Naive thymus-derived CD4-positive, alpha-beta T cell (primary cell): ENCODE measurements around the gene VAMP5. TPM values are rescaled to one million over a fixed set of nuclear protein-coding genes. Genes with fewer than 3 reads are reported as not detected.
A peak's percentile ranks its signal among the peaks of the same experiment; 100 is the strongest.

ENCODE experiments used
- ATAC-seq: fragments of 150-1000 bp; cut with Tn5 transposase; 2 replicates; pipeline ENCODE4 v1.10.0; 2021; ENCODE audit warnings: mild to moderate bottlenecking, moderate library complexity
- CTCF ChIA-PET: fragments of 350-600 bp; sonication (Branson Sonifier 250); formaldehyde crosslinking; loops from one replicate; lab custom pipeline; 2021; ENCODE audit warnings: antibody characterized with exemption; lab: Charles Lee
- POLR2A ChIA-PET: fragments of 350-600 bp; sonication (Branson Sonifier 250); formaldehyde crosslinking; loops from one replicate; lab custom pipeline; 2021; ENCODE audit warnings: antibody characterized with exemption, inconsistent platforms; lab: Charles Lee
- DNase-seq, 9 donors: peaks; one replicate each; pipeline versions ENCODE4 v3.0.0 to v3.0.0-alpha.2; 2020 to 2022; ENCODE audit warnings: mixed read lengths in 1 of 9
- H3K27ac ChIP-seq: one replicate; pipeline ENCODE4 v1.7.0; 2013; ENCODE audit warnings: mild to moderate bottlenecking, low read depth, low read length, moderate library complexity
- H3K27me3 ChIP-seq, 2 donors: one replicate each; pipeline ENCODE4 v1.7.0; 2013; ENCODE audit warnings: low read length in 2 of 2, mild to moderate bottlenecking in 2 of 2, moderate library complexity in 2 of 2; ENCODE audit not compliant: control insufficient read depth in 2 of 2, insufficient read depth in 2 of 2
- H3K36me3 ChIP-seq, 3 experiments: 1 replicate in 2 of 3; 2 replicates in 1 of 3; pipeline ENCODE4 v1.7.0; 2013; ENCODE audit warnings: low read length in 3 of 3, mild to moderate bottlenecking in 3 of 3, moderate library complexity in 1 of 3; ENCODE audit not compliant: insufficient read depth in 3 of 3, control insufficient read depth in 2 of 3
- H3K4me1 ChIP-seq, 2 donors: one replicate each; pipeline ENCODE4 v1.7.0; 2013; ENCODE audit warnings: low read length in 2 of 2, mild to moderate bottlenecking in 2 of 2, moderate library complexity in 1 of 2; ENCODE audit not compliant: control insufficient read depth in 2 of 2, insufficient read depth in 2 of 2
- H3K4me3 ChIP-seq: 2 replicates; pipeline ENCODE4 v1.7.0; 2013; ENCODE audit warnings: mild to moderate bottlenecking, low read length
- H3K9me3 ChIP-seq, 3 experiments: 1 replicate in 2 of 3; 2 replicates in 1 of 3; pipeline ENCODE4 v1.7.0; 2013; ENCODE audit warnings: low read length in 3 of 3; ENCODE audit not compliant: control insufficient read depth in 2 of 3
- H3K27ac Mint-ChIP-seq, 9 donors: one replicate each; pipeline ENCODE4 v1.8.0; 2020 to 2022; ENCODE audit warnings: mixed read lengths in 9 of 9, mild to moderate bottlenecking in 8 of 9, moderate library complexity in 5 of 9, inconsistent platforms in 2 of 9
- H3K27me3 Mint-ChIP-seq, 5 donors: one replicate each; pipeline ENCODE4 v1.8.0; 2021 to 2022; ENCODE audit warnings: mixed read lengths in 5 of 5, mild to moderate bottlenecking in 1 of 5
- H3K36me3 Mint-ChIP-seq, 5 donors: one replicate each; pipeline ENCODE4 v1.8.0; 2020 to 2022; ENCODE audit warnings: mixed read lengths in 5 of 5, mild to moderate bottlenecking in 3 of 5, inconsistent platforms in 1 of 5
- H3K4me1 Mint-ChIP-seq, 7 donors: one replicate each; pipeline ENCODE4 v1.8.0; 2020 to 2022; ENCODE audit warnings: mixed read lengths in 7 of 7, mild to moderate bottlenecking in 3 of 7, inconsistent platforms in 1 of 7
- H3K4me3 Mint-ChIP-seq, 10 donors: one replicate each; pipeline ENCODE4 v1.8.0; 2020 to 2022; ENCODE audit warnings: mild to moderate bottlenecking in 10 of 10, mixed read lengths in 10 of 10, moderate library complexity in 6 of 10, inconsistent platforms in 2 of 10
- H3K9me3 Mint-ChIP-seq, 11 donors: one replicate each; pipeline ENCODE4 v1.8.0; 2020 to 2022; ENCODE audit warnings: mixed read lengths in 11 of 11, mild to moderate bottlenecking in 4 of 11, inconsistent platforms in 1 of 11, moderate library complexity in 1 of 11
- intact Hi-C, 2 donors: fragments of 100-400 bp; cut with micrococcal nuclease; formaldehyde crosslinking; loops; one replicate each; pipeline ENCODE4 v1.15.1; 2023
- polyA plus RNA-seq, 2 donors: library from polyadenylated mRNA; unstranded; fragments of 300-500 nt; fragmentation: Illumina TruSeq; gene quantifications; one replicate each; pipeline ENCODE4 v1.2.3, GENCODE V29; 2021
- total RNA-seq, 6 experiments: library from RNA in 5 of 6; stranded (reverse) in 5 of 6; gene quantifications; 1 replicate in 5 of 6; 2 replicates in 1 of 6; pipeline ENCODE4 v1.2.3 and lab custom pipeline; 2021 to 2026

The VAMP5 gene
- total and polyA plus RNA-seq, 7 experiments from 2014 or later, result 25.6 to 121 (median 37.0) TPM

DNA sequence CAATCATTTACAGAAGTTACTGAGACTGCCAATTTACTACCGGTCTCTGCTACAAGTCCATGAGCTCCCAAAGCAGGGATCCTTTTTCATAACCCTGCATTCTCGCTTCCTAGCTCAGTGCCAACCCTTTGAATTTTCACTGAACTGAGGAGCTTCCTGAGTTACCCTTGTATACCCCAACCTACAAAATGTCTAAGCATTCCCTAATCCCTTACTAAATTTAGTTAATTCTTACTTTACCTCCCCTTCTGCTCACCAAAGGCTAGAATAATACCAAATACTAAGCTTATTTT, 35.7 kb upstream of the VAMP5 start:
- Histone ChIP-seq H3K27ac (no peak overlapping the region), H3K9me3 (no peaks in the 10 kb centered on the region), H3K27me3 (no peaks in the 10 kb centered on the region), H3K36me3 (peaks cover 9 to 53% (median 10%) of the 10 kb centered on the region in 3 experiments), H3K4me3 (no peak overlapping the region), H3K4me1 (no peaks in the 10 kb centered on the region)
- POLR2A ChIA-PET, result interaction anchor here (0.8 to 5.9 kb wide), 4 partner anchors 8 to 221 kb away, joined by 3 to 70 read pairs (median 4); partner anchors contain the start of genes MAT2A and TGOLN2
- H3K36me3 Mint-ChIP-seq, result peaks cover 5 to 28% (median 18%) of the 10 kb centered on the region in 5 donors
- no peak overlapping the region for H3K4me3 Mint-ChIP-seq
- H3K9me3 Mint-ChIP-seq, result no peaks in the 10 kb centered on the region
- CTCF ChIA-PET, result interaction anchor here (0.9 to 4.9 kb wide), 4 partner anchors 111 to 157 kb away, joined by 3 to 163 read pairs (median 6); partner anchors contain the start of gene SH2D6
- no peak for ATAC-seq
- H3K27ac Mint-ChIP-seq, result peak overlapping the region in 1 of 9 donors; percentile 15
- no peak for DNase-seq
- no peaks in the 10 kb centered on the region for H3K27me3 Mint-ChIP-seq
- H3K4me1 Mint-ChIP-seq, result peaks cover 0 to 18% (median 8%) of the 10 kb centered on the region in 7 donors
- intact Hi-C loops, result no loop called here

DNA sequence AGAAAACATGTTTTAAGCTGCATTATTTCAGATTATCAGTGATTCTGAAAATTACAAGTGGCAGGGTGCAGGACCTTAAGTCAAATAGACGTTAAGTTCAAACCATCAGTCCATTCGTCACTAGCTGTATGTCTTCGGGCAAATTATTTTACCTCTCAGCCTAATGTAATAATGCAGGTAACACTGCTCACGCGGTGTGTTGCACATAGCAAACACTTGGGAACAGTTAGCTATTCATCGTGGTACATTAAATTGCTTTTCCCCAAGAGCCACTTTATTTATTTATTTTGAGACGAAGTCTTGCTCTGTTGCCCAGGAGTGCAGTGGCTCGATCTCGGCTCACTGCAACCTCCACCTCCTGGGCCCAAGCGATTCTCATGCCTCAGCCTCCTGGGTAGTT, 35.1 kb upstream of the VAMP5 start:
- DNase-seq (no peak), ATAC-seq (no peak)
- H3K27me3 ChIP-seq, result no peaks in the 10 kb centered on the region
- H3K9me3 Mint-ChIP-seq, result no peaks in the 10 kb centered on the region
- H3K36me3 ChIP-seq, result peaks cover 9 to 51% (median 10%) of the 10 kb centered on the region in 3 experiments
- H3K27me3 Mint-ChIP-seq, result no peaks in the 10 kb centered on the region
- ChIA-PET POLR2A (interaction anchor here (0.8 to 5.9 kb wide), 7 partner anchors 9 to 221 kb away, joined by 3 to 70 read pairs (median 4); partner anchors contain the start of genes MAT2A, SH2D6 and TGOLN2), CTCF (interaction anchor here (0.6 to 4.9 kb wide), 6 partner anchors 10 to 158 kb away, joined by 3 to 163 read pairs (median 6); partner anchors contain the start of genes GGCX, MAT2A and SH2D6)
- H3K4me3 Mint-ChIP-seq, result no peak overlapping the region
- no peak overlapping the region for H3K4me3 ChIP-seq
- peaks cover 0 to 13% (median 8%) of the 10 kb centered on the region in 7 donors for H3K4me1 Mint-ChIP-seq
- no peaks in the 10 kb centered on the region for H3K9me3 ChIP-seq
- no peaks in the 10 kb centered on the region for H3K4me1 ChIP-seq
- no peak overlapping the region for H3K27ac ChIP-seq
- intact Hi-C loops, result no loop called here
- H3K36me3 Mint-ChIP-seq, result peaks cover 4 to 28% (median 16%) of the 10 kb centered on the region in 5 donors
- H3K27ac Mint-ChIP-seq, result no peak overlapping the region

DNA sequence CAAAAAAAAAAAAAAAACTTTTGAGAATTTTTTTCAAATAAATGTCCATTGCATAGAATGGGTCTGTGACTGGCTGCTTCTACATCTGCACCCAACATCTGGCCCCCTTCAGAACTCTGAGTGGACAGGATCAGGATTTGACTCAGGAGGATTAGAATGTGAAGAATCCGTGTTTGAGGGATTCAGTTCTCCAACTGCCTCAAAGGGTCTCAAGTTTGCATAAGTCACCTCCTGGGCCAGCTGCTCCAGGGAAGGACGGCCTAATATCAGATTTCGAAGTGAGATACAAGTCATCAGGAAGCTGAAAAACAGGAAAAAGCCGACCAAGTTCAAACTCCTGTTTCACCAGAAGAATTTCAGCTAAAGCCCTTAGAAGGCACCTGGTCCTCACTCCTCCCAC, 34.4 kb upstream of the VAMP5 start:
- H3K27ac Mint-ChIP-seq, result peak overlapping the region in 1 of 9 donors; percentile 48
- no peak for DNase-seq
- Histone ChIP-seq H3K4me1 (no peaks in the 10 kb centered on the region), H3K9me3 (no peaks in the 10 kb centered on the region), H3K27me3 (no peaks in the 10 kb centered on the region), H3K27ac (no peak overlapping the region), H3K4me3 (no peak overlapping the region), H3K36me3 (peaks cover 9 to 54% (median 14%) of the 10 kb centered on the region in 3 experiments)
- ChIA-PET POLR2A (interaction anchor here (0.9 to 5.9 kb wide), 7 partner anchors 10 to 131 kb away, joined by 3 to 70 read pairs (median 4); partner anchors contain the start of genes GGCX, MAT2A, RNF181 and SH2D6), CTCF (interaction anchor here (0.5 to 6.6 kb wide), 6 partner anchors 11 to 539 kb away, joined by 3 to 163 read pairs (median 18); partner anchors contain the start of genes GGCX, MAT2A and SH2D6)
- intact Hi-C loops, result loop anchor here in 1 of 2 donors (5.0 kb wide), 1 partner anchor 243 kb away; no protein-coding TSS in a partner anchor
- H3K36me3 Mint-ChIP-seq, result peaks cover 0 to 31% (median 14%) of the 10 kb centered on the region in 5 donors
- ATAC-seq, result no peak
- H3K4me3 Mint-ChIP-seq, result no peak overlapping the region
- peaks cover 0 to 10% (median 6%) of the 10 kb centered on the region in 7 donors for H3K4me1 Mint-ChIP-seq
- no peaks in the 10 kb centered on the region for H3K27me3 Mint-ChIP-seq
- H3K9me3 Mint-ChIP-seq, result no peaks in the 10 kb centered on the region

DNA sequence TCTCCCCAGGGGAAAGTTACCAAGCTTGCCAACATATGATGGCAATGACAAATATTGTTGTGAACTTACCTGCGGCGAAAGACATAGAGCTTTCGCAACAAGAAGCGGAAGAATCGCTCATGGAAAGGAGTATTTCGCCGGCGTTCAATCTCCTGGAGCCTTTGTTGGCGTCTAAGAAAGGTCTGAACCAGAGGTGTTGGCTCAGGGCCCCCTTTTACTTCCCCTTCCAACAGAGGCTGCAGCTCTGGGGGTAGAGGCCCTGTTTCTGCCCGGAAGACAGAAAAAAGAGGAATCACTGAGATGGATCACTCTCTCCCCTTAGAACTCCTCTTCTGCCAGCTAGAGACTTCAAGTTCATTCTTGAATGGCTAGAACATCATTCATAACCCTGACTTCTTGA, 33.7 kb upstream of the VAMP5 start:
- peaks cover 0 to 10% (median 6%) of the 10 kb centered on the region in 7 donors for H3K4me1 Mint-ChIP-seq
- ChIA-PET POLR2A (interaction anchor here (0.6 to 5.9 kb wide), 9 partner anchors 10 to 477 kb away, joined by 3 to 70 read pairs (median 7); partner anchors contain the start of genes ELMOD3, GGCX, MAT2A and RETSAT), CTCF (interaction anchor here (0.7 to 6.6 kb wide), 10 partner anchors 9 to 288 kb away, joined by 3 to 163 read pairs (median 5); partner anchors contain the start of genes MAT2A and SH2D6)
- Histone ChIP-seq H3K4me3 (no peak overlapping the region), H3K4me1 (no peaks in the 10 kb centered on the region), H3K27me3 (no peaks in the 10 kb centered on the region), H3K9me3 (no peaks in the 10 kb centered on the region), H3K36me3 (peaks cover 9 to 55% (median 17%) of the 10 kb centered on the region in 3 experiments), H3K27ac (no peak overlapping the region)
- intact Hi-C loops, result loop anchor here in 1 of 2 donors (5.0 kb wide), 1 partner anchor 243 kb away; no protein-coding TSS in a partner anchor
- no peaks in the 10 kb centered on the region for H3K9me3 Mint-ChIP-seq
- H3K36me3 Mint-ChIP-seq, result peaks cover 0 to 31% (median 14%) of the 10 kb centered on the region in 5 donors
- H3K4me3 Mint-ChIP-seq, result no peak overlapping the region
- peak overlapping the region in 1 of 9 donors; percentile 48 for H3K27ac Mint-ChIP-seq
- no peaks in the 10 kb centered on the region for H3K27me3 Mint-ChIP-seq
- ATAC-seq (no peak), DNase-seq (no peak)

DNA sequence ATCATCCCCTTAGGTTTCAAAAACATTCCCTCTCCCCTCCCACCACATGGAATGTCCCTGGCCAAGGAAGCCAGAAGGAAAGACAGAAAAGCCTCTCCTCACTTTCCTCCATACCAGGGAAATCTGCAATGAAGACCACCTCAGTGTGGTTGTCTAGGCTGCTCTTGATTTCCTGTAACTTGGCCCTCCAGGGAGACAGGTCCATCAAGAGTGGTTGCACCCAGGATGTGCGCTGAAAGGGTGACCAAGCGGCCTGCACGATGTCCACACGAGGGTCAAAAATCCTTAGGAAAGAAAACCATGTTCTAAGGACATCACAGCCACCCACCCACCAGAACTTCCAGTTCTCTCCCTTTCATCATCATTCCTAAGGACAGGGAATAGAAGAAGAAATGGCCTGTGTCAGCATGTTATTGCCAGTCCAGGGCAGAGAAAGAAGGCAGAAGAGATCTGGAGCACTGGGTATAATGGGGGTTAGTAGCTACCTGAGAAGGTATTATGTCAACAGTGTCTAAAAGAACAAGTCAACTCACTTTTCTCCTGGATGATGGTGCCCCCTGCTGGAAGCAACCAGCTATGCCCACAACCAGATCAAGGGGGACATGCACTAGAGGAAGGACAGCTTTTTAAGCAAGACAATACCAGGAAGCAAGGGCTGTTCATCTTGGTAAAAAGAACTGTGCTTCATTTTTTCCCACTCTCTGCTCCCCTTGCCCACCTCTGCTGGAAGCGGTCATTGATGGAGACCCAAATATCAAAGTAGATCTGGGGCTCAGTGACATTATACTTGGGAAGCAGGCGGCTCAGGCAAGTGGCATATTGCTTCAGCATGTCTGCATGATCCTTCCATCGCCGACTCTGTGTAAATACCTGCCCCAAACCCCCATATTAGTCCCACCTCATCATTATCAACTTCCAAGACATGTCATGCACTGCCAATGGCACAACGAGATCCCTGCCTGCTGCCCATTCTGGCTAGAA, 32.2 kb upstream of the VAMP5 start:
- intact Hi-C loops, result loop anchor here (1.0 to 5.0 kb wide), 11 partner anchors 9 to 286 kb away; partner anchors contain the start of genes MAT2A (in 2 of the 2), ELMOD3 (in 1 of the 2), GGCX (in 1 of the 2) and RETSAT (in 1 of the 2)
- Mint-ChIP-seq H3K4me3 (no peak overlapping the region), H3K36me3 (peaks cover 0 to 31% (median 14%) of the 10 kb centered on the region in 5 donors), H3K27ac (peak overlapping the region in 5 of 9 donors; percentile 12 to 62 (median 38)), H3K4me1 (peaks cover 0 to 10% (median 6%) of the 10 kb centered on the region in 7 donors), H3K9me3 (no peaks in the 10 kb centered on the region), H3K27me3 (no peaks in the 10 kb centered on the region)
- Histone ChIP-seq H3K27ac (no peak overlapping the region), H3K36me3 (peaks cover 9 to 50% (median 17%) of the 10 kb centered on the region in 3 experiments), H3K9me3 (no peaks in the 10 kb centered on the region), H3K4me3 (no peak overlapping the region), H3K4me1 (no peaks in the 10 kb centered on the region), H3K27me3 (no peaks in the 10 kb centered on the region)
- peak; percentile 70 to 92 (median 88) for DNase-seq
- CTCF ChIA-PET, result interaction anchor here (0.7 to 6.6 kb wide), 21 partner anchors 8 to 309 kb away, joined by 3 to 163 read pairs (median 5); partner anchors contain the start of genes ELMOD3, GGCX, MAT2A and SH2D6
- POLR2A ChIA-PET, result interaction anchor here (0.9 to 5.9 kb wide), 11 partner anchors 9 to 252 kb away, joined by 3 to 70 read pairs (median 7); partner anchors contain the start of genes C2orf68, ELMOD3, GGCX and MAT2A
- peak; percentile 97 for ATAC-seq
